Esophagus squamous epithelium (tissue), 4 donors: ENCODE data around the gene PRKAR1B.

Experiments
- POLR2A ChIP-seq, 4 donors: fragments of 450-650 bp; IDR thresholded peaks; one replicate each; pipeline ENCODE4 v1.6.1; 2017; ENCODE audit warnings: antibody characterized with exemption in 4 of 4, mild to moderate bottlenecking in 4 of 4, moderate library complexity in 3 of 4
- TF ChIP-seq, protein P1 (sequence below), 6 experiments: fragments of 450-650 bp in 4 of 6; fragments of 200-600 bp in 2 of 6; sonication (generic) in 2 of 6; IDR thresholded peaks; one replicate each; pipeline ENCODE4 v1.5.1; 2016 to 2019; ENCODE audit warnings: antibody characterized with exemption in 6 of 6, mild to moderate bottlenecking in 4 of 6, moderate library complexity in 4 of 6

GRCh38 chr7:711922-712380 is 15.1 kb downstream of the PRKAR1B start:
- TF ChIP-seq, protein P1, sequence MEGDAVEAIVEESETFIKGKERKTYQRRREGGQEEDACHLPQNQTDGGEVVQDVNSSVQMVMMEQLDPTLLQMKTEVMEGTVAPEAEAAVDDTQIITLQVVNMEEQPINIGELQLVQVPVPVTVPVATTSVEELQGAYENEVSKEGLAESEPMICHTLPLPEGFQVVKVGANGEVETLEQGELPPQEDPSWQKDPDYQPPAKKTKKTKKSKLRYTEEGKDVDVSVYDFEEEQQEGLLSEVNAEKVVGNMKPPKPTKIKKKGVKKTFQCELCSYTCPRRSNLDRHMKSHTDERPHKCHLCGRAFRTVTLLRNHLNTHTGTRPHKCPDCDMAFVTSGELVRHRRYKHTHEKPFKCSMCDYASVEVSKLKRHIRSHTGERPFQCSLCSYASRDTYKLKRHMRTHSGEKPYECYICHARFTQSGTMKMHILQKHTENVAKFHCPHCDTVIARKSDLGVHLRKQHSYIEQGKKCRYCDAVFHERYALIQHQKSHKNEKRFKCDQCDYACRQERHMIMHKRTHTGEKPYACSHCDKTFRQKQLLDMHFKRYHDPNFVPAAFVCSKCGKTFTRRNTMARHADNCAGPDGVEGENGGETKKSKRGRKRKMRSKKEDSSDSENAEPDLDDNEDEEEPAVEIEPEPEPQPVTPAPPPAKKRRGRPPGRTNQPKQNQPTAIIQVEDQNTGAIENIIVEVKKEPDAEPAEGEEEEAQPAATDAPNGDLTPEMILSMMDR (IDR thresholded peaks at IDR 0.05) = no peak
- TF ChIP-seq POLR2A (IDR thresholded peaks at IDR 0.05) = no peak
